HK-2 (cell line): ENCODE results near the gene RPL18A.

Experiments
- DNase-seq: peaks from one replicate; pipeline ENCODE4 v3.0.0-alpha.2; 2018; ENCODE audit not compliant: unreplicated experiment

Gene RPL18A

GRCh38 chr19:17859533-17860330, at the start of gene RPL18A:
RPL18A (plus strand) TSS chr19:17859910; CDS start chr19:17859957, 47 bp downstream.
- peak; percentile 99 for DNase-seq

- no peak for DNase-seq
Observed at GRCh38 chr19:17811103-17811502, 48.6 kb upstream of the RPL18A start.

DNA sequence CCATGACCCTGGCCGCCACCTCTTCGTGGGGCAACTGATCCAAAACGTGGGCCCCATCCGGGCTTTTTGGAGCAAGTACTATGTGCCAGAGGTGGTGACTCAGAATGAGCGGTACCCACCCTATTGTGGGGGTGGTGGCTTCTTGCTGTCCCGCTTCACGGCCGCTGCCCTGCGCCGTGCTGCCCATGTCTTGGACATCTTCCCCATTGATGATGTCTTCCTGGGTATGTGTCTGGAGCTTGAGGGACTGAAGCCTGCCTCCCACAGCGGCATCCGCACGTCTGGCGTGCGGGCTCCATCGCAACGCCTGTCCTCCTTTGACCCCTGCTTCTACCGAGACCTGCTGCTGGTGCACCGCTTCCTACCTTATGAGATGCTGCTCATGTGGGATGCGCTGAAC, 48.0 kb upstream of the RPL18A start:
- DNase-seq: no peak

- DNase-seq: no peak
Observed at GRCh38 chr19:17812099-17812498, 47.6 kb upstream of the RPL18A start.

GRCh38 chr19:17817668-17818363, 41.9 kb upstream of the RPL18A start:
- DNase-seq: no peak

- no peak for DNase-seq
Observed at GRCh38 chr19:17821190-17821589, 38.5 kb upstream of the RPL18A start, which contains the start of gene INSL3. INSL3 (minus strand) TSS chr19:17821519; CDS start chr19:17821506, 13 bp downstream.

- no peak for DNase-seq
Observed at GRCh38 chr19:17824339-17824738, 35.4 kb upstream of the RPL18A start.

DNA sequence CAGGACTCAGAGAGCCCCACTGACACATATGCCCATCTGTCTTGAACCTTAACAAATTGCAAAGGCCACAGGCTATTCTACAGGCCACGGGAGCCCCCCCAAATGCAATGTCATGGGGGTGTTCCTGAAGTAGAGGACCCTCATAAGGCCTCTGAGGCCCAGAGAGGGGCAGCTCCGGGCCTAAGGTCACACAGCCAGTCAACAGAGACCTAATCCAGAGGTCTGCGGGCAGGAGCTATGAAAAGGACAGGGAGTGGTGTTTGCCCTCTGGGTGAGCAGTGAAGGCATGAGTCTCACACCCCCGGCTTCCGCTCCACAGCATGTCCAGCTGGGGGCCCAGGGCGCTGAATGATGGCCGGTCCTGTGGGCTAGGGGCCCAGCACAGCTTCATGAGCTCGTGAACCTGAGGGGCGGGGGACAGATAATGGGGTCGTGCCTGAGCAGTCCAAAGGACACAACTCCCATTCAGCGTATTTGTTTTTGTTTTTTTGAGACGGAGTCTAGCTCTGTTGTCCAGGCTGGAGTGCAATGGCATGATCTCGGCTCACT, 33.1 kb upstream of the RPL18A start:
- no peak for DNase-seq

DNA sequence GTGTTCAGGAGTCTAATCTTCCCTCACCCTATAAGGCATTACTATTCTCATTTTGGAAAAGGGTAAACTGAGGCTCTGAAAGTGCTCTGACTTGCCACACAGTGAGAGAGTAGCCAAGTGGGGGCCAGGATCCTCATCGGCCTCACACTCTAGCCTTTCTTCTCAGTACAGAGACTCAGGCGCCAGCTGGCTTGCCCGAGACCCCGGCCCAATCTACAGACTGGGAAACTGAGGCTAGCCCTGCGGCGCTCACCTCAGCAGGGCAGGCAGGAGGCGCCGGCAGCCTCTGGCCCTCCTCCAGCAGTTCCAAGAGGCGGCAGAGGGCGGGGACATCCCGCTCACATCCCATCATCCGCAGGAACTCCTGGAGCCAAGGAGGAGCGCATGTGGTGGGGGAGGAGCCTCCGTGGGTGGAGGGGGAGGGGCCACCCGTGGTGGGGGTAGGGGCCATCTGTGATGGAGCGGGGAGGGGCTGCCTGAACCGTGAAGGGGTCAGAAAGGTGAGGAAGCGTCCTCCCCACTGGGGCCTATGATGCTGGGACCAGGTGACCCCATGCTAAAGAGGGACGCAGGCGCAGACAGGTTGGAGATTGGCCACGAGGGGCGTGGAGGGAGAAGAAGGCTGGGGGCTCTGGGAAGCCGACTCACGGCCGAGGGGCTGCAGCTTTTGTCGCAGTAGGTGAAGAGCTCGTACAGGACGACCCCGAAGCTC, 29.7 kb upstream of the RPL18A start:
- peak; percentile 50 for DNase-seq

- DNase-seq: peak; percentile 31
Observed at GRCh38 chr19:17830567-17831418, 28.9 kb upstream of the RPL18A start.

DNA sequence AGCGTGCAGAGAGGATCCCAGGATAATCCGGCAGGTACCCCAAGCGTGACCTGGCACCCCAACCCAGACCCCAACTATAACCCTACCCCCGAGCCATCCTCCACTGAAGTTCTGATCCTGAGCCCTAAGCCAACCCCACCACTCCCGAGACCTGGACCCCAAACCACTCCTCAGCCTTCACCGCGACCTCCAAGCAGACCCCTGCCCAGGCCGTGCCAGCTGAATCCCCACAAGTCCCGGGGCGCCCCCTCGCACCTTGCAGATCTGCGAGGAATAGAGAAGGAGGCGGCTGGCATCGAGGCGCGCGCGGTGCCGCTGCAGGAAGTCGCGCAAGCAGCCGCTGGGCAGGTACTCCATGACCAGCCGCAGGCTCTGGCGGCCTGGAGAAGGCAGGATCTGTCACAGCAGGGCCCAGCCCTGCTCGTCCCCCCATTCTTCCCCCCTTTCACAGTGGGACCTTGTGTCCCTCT, 28.3 kb upstream of the RPL18A start:
- DNase-seq: no peak

DNA sequence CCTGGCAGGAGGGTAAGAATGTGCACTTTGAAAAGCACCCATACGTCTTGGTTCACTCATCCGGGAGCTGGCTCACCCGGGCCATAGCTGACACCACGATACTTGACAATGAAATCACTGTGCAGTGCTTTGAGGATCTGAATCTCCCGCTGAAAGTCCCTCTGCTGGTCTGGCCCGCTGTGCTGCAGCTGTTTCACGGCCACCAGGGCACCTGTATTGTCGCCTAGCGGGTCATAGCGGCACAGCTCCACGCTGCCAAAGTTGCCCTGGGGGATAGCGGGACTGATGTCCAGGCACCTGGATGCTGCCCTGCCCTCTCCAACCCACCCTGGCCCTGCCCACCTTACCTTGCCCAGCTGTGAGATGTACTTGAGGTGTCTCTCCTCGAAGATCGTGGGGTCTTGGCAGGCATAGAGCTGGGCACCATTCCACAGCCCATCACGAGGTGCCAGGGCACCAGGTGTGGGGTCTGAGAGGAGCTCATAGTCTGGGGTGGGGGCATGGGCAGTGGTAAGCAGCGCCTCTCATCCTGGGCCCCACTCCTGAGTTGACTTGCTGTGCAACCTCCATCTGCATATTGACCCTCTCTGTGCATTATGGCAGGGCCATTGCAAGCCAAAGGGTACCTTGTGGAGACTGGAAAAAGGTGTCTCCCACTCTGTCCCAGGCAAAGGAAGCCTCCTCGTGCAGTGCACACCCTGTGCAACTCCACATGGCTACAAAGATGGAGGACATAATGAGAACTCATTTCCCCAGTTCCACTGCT, 27.1 kb upstream of the RPL18A start:
- no peak for DNase-seq

DNA sequence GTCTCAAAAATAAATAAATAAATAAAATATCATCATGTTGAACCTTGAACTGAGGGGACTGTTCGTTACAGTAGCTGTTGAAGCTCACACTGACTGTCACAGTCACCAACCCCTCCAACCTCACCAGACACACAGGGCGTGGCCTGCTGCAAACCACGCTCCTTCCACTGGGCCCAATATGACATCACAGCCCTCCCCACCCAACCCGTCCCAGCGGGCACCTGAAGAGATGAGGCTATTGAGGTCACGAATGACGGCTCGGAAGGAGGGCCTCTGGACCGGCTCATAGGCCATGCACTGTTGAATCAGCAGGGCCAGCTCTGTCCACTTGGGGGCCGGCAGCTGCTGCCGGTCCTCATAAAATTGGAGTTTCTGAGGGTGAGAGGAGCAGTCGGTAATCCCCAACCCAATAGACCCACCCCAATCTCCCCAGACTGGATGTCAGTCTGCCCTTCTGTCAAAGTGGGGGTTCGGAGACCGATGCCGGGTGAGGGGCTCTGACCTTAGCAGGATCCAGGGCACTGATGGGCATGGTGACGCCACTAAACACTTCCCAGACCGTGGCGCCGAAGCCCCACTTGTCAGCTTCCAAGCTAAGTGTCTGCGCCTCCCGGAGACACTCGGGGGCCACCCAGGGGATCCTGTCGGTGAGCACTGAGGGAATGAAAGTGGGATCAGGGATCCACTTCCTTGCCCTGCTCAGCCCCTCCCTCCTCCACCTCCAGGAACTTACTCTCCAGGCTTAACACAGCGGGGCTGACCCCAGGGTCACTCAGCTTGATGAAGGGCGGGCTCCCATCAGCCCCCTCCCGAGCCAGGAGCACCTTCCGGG, 25.1 kb upstream of the RPL18A start:
- no peak for DNase-seq

- no peak for DNase-seq
Observed at GRCh38 chr19:17835182-17836006, 24.3 kb upstream of the RPL18A start.

DNA sequence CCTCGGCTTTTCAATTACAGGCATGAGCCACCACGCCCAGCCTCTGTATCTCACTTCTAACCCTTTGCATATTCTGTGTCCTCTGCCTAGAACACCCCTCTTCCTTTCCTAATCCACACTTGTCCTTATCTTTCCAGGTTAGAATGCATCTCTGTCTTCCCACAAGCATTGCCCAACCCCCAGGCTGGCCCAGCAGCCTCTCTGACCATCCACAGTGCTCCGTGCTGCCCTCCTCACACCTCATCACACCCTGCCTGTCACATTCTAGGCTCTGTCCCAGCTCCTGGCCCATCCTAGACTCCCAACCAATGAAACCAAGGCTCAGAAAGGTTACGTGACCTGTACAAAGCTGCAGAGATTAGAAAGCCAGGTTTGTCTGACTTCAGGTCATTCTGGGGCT, 23.2 kb upstream of the RPL18A start:
- DNase-seq: no peak

DNA sequence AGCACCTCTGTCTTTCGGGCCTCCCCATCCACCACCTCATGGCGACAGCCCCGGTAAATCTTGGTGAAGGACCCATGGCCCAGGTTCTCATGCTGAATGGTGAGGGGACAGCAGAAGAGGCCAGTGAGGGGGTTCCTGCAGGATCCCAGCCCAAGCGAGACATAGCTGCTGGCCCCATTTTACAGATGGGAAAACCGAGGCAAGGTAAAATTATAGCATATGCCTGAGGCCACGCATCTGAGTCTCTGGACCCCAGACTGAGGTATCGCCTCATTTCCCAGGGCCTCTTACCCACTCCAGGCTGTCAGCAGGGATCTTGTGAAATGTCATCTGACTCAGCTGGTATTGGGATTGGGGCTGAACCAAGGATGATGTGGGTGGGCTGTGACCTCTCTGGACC, 21.7 kb upstream of the RPL18A start:
- DNase-seq: no peak

DNA sequence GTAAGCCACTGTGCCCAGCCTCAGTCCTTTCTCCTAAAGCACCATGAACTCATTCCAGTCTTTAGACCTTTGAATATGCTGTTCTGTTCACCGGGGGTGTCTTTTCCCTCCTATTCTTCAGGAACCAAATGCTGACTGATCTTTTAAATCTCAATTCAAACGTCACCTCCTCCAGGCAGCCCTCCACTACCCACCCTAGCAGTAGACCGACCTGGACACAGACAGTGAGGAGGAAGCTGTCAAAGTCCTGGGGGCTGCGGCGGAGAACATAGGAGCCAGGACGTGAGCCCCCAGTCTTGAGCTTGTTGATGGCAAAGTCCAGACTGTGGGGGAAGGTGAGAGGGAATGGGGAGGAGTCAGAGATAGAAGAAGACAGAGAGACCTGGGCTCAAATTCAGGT, 19.7 kb upstream of the RPL18A start:
- DNase-seq: no peak

DNA sequence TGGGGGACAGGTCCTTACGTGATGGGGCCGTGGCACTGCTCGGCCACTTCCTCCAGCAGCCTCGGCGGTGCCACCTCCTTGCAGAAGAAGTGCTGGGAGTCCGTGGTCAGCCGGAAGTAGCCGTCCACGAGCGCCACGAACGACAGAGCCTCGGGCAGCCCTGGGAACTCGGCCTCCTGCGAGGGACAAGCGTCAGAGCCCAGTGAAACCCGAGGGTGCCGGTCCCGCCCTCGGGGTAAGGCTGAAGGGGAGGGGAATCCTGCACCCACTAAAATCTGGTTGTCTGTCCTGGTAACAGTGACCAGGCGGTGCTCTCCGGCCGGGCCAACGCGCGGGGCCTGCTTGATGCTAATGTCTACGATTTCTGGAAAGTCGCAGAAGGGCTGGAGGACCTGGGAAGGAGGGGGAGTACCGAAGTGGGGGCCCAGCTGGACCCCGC, 18.3 kb upstream of the RPL18A start:
- DNase-seq: peak; percentile 40
